BLaER1 treated with 17β-estradiol and CSF1 and Interleukin-3, amounts not matched to agents 10 nM and 100 nM (cell line): ENCODE measurements around the gene DOCK10.

Source experiments
- H3K27ac ChIP-seq, 11 experiments: shearing (Covaris generic); formaldehyde crosslinking; 2 replicates each; pipeline ENCODE4 v1.8.1; 2022
- H3K27me3 ChIP-seq, 11 experiments: shearing (Covaris generic); formaldehyde crosslinking; 2 replicates each; pipeline ENCODE4 v1.8.1; 2022
- H3K36me3 ChIP-seq, 11 experiments: shearing (Covaris generic); formaldehyde crosslinking; 2 replicates each; pipeline ENCODE4 v1.8.1; 2022
- H3K4me1 ChIP-seq, 10 experiments: shearing (Covaris generic); formaldehyde crosslinking; 2 replicates each; pipeline ENCODE4 v1.8.1; 2022
- H3K4me2 ChIP-seq, 11 experiments: shearing (Covaris generic); formaldehyde crosslinking; 2 replicates each; pipeline ENCODE4 v1.8.1; 2022
- H3K4me3 ChIP-seq, 10 experiments: shearing (Covaris generic); formaldehyde crosslinking; 2 replicates each; pipeline ENCODE4 v1.8.1; 2022
- H3K9ac ChIP-seq, 11 experiments: shearing (Covaris generic); formaldehyde crosslinking; 2 replicates each; pipeline ENCODE4 v1.8.1; 2022
- H3K9me3 ChIP-seq, 11 experiments: shearing (Covaris generic); formaldehyde crosslinking; replicated peaks in 1 of 11; 2 replicates each; pipeline ENCODE4 v1.8.1; 2022
- H4K20me1 ChIP-seq, 11 experiments: shearing (Covaris generic); formaldehyde crosslinking; 2 replicates each; pipeline ENCODE4 v1.8.1; 2022
- Cebpa-rat ChIP-seq, 11 experiments: shearing (Covaris generic); IDR thresholded peaks; 2 replicates each; pipeline ENCODE4 v1.8.1; 2022

The DOCK10 gene

DNA sequence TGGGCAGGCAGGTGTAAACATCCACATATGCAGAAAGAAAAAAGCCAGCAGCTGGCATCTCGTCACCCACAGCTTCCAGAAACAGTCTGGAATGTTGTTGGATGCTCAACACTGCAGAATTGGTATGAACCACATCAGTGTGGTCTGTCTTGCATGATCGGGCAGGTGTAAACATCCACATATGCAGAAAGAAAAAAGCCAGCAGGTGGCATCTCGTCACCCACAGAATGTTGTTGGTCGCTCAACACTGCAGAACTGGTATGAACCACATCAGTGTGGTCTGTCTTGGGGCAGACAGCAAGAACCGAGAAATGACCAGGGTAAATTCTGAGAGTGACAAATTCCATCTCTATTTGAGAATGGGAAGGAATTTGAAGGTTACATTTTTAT lies 39.6 kb downstream of the DOCK10 start:
- no peak for TF ChIP-seq Cebpa-rat (IDR thresholded peaks at IDR 0.05)
- H3K27me3 ChIP-seq: no peaks in the 10 kb centered on the region
- no peak overlapping the region for H3K4me3 ChIP-seq
- peaks cover 28 to 49% (median 37%) of the 10 kb centered on the region in 10 experiments for H3K4me1 ChIP-seq
- no peak overlapping the region for H3K9ac ChIP-seq
- peaks cover 0 to 18% (median 0%) of the 10 kb centered on the region in 11 experiments; a peak in 4 of 22 replicates for H3K36me3 ChIP-seq
- H3K9me3 ChIP-seq: no peaks in the 10 kb centered on the region; a peak in 1 of 22 replicates
- H3K27ac ChIP-seq: peak overlapping the region in 6 of 11 experiments; percentile 0 to 48 (median 22); a peak in 4 of 22 replicates
- peaks cover 0 to 13% (median 0%) of the 10 kb centered on the region in 11 experiments; a peak in 4 of 22 replicates for H4K20me1 ChIP-seq
- peak overlapping the region in 8 of 11 experiments; percentile 13 to 67 (median 54); a peak in 16 of 22 replicates for H3K4me2 ChIP-seq

DNA sequence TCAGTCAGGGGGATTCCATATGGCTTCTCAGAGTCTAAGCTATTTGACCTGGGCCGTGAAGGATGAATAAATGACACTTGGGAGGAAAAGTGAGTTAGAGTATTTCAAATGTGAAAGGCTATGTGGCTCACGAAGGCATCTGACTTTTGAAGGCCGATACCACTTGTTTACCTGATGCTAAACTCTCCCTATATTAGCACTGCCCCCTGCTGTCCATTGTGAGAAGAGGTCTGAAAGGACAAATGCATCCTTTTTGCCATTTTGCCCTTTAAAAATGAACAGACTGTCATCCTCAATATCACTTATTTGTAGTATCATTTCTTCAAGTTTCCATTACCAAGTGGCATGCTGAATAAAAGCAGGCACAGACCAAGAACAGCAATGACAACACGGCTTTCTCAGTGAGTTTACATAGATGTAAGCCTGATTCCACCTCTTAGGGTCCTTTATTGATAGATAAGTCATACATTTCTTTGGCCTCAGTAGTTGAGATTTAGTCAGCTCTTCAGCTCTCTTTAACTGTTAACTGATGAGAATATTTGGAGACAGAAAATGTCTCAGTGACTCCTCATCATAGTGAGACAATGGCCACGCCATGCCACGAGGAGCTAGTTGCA lies 40.1 kb downstream of the DOCK10 start:
- H3K27me3 ChIP-seq: no peaks in the 10 kb centered on the region
- H3K27ac ChIP-seq: peak overlapping the region in 8 of 11 experiments; percentile 3 to 48 (median 34); a peak in 10 of 22 replicates
- no peak for TF ChIP-seq Cebpa-rat (IDR thresholded peaks at IDR 0.05)
- no peak overlapping the region for H3K4me3 ChIP-seq
- peak overlapping the region; percentile 25 to 67 (median 45); a peak in 20 of 22 replicates for H3K4me2 ChIP-seq
- peaks cover 0 to 13% (median 0%) of the 10 kb centered on the region in 11 experiments; a peak in 4 of 22 replicates for H4K20me1 ChIP-seq
- peaks cover 28 to 52% (median 39%) of the 10 kb centered on the region in 10 experiments for H3K4me1 ChIP-seq
- peak overlapping the region in 1 of 11 experiments; percentile 8; a peak in 1 of 22 replicates for H3K9ac ChIP-seq
- H3K9me3 ChIP-seq: no peaks in the 10 kb centered on the region; a peak in 1 of 22 replicates
- peaks cover 0 to 15% (median 0%) of the 10 kb centered on the region in 11 experiments; a peak in 3 of 22 replicates for H3K36me3 ChIP-seq

DNA sequence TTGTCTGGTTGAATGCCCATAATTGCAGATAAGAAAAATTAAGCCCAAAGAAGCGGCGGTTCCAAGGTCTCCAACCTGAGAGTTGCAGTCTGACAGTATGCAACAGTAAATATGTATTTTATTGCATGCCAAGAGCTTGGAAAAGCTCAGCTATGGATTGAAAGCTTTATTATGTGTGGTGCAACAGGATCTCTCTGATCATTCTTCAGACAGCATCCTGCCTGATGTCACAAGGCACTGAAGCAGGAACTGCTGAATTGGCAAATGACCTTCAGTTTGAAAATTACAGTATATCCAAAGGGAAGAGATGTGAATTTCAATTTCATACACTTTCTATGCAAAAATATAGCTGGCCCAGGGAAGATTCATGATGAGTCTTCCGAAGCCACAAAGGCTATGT lies 42.5 kb downstream of the DOCK10 start:
- Histone ChIP-seq H3K9ac (no peak overlapping the region), H3K27me3 (no peaks in the 10 kb centered on the region)
- no peak for TF ChIP-seq Cebpa-rat (IDR thresholded peaks at IDR 0.05)

DNA sequence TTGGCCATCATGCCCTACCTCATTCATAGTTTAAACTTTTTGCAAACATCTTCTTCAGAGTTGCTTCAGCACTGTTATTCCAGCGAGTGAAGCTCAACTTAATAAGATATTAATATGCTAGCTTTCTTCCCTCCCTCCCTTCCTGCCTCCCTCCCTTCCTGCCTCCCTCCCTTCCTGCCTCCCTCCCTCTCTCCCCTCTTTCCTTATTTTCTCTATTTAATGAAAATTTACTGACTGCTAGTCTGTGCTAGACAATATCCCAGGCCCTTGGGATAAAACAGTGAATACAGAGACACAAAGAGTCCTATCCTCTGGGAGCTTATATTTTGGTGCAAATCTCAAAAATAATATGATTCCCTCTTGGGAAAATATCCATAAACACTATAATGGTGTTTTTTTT lies 42.9 kb downstream of the DOCK10 start:
- peaks cover 0 to 22% (median 9%) of the 10 kb centered on the region in 11 experiments; a peak in 8 of 22 replicates for H3K36me3 ChIP-seq
- no peak overlapping the region for H3K27ac ChIP-seq
- H4K20me1 ChIP-seq: peaks cover 0 to 12% (median 0%) of the 10 kb centered on the region in 11 experiments; a peak in 4 of 22 replicates
- TF ChIP-seq Cebpa-rat (IDR thresholded peaks at IDR 0.05): no peak
- H3K4me2 ChIP-seq: peak overlapping the region in 6 of 11 experiments; percentile 14 to 55 (median 29); a peak in 9 of 22 replicates
- peaks cover 24 to 47% (median 38%) of the 10 kb centered on the region in 10 experiments for H3K4me1 ChIP-seq
- no peak overlapping the region for H3K9ac ChIP-seq
- no peaks in the 10 kb centered on the region for H3K27me3 ChIP-seq
- no peak overlapping the region for H3K4me3 ChIP-seq
- no peaks in the 10 kb centered on the region; a peak in 1 of 22 replicates for H3K9me3 ChIP-seq

More for the DNA sequence above, 42.5 kb downstream of the DOCK10 start:
- Histone ChIP-seq H3K4me2 (peak overlapping the region in 9 of 11 experiments; percentile 5 to 55 (median 26); a peak in 13 of 22 replicates), H4K20me1 (peaks cover 0 to 13% (median 0%) of the 10 kb centered on the region in 11 experiments; a peak in 4 of 22 replicates), H3K4me3 (no peak overlapping the region), H3K36me3 (peaks cover 0 to 19% (median 8%) of the 10 kb centered on the region in 11 experiments; a peak in 8 of 22 replicates), H3K9me3 (no peaks in the 10 kb centered on the region; a peak in 1 of 22 replicates), H3K4me1 (peaks cover 28 to 51% (median 40%) of the 10 kb centered on the region in 10 experiments), H3K27ac (0 out of 22 replicates have a peak overlapping the region, but pooled peaks of 1 of the 11 experiments have one; percentile 3)

DNA sequence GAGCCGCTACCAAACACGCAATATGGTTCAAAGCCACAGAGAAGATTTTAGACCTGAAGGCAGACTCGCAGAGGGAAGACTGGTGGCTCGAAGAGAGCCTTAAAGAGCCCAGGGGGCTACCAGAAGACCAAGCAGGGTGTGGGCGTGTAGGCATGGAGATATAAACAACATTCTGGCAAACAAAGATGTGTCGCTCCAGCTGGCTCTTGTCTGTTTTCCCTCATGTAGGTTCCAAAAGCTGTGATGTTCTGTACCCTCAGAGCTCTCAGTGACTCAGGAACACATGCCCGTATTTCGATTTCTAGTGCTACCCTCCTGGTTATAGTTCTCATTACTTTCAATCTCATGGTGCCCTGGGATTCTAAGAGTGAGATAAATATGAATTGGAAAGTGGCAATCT lies 44.5 kb downstream of the DOCK10 start:
- Histone ChIP-seq H3K9me3 (no peaks in the 10 kb centered on the region; a peak in 1 of 22 replicates), H3K4me3 (no peak overlapping the region), H3K4me1 (peaks cover 20 to 40% (median 30%) of the 10 kb centered on the region in 10 experiments), H3K36me3 (peaks cover 0 to 22% (median 15%) of the 10 kb centered on the region in 11 experiments; a peak in 9 of 22 replicates), H4K20me1 (peaks cover 0 to 11% (median 0%) of the 10 kb centered on the region in 11 experiments; a peak in 4 of 22 replicates), H3K4me2 (peak overlapping the region in 5 of 11 experiments; percentile 2 to 32 (median 5); a peak in 4 of 22 replicates), H3K27ac (no peak overlapping the region), H3K27me3 (no peaks in the 10 kb centered on the region), H3K9ac (no peak overlapping the region)
- TF ChIP-seq Cebpa-rat (IDR thresholded peaks at IDR 0.05): no peak

DNA sequence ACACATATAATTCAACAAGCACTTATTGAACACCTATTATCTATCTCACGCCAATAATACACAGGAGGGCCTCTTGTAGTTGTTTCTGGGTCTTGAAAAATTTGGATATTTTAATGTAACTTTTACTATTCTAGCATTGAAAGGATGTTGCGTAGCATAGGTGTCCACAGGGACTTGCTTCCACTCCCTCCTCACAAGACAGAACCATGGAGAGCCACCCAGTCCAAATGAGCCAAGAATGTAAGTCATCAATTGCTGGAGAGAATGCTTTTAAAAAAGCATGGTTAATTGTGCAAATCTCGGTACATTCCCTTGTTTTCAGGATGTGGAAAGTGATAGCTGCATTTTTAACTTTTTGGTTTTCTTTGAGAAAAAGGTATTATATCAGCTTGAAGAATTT lies 46.8 kb downstream of the DOCK10 start:
- H3K9me3 ChIP-seq: peaks cover 0 to 5% (median 0%) of the 10 kb centered on the region in 11 experiments; a peak in 1 of 22 replicates
- peaks cover 0 to 6% (median 0%) of the 10 kb centered on the region in 11 experiments; a peak in 1 of 22 replicates for H4K20me1 ChIP-seq
- H3K4me3 ChIP-seq: no peak overlapping the region
- no peak overlapping the region for H3K4me2 ChIP-seq
- peaks cover 0 to 36% (median 26%) of the 10 kb centered on the region in 11 experiments; a peak in 17 of 22 replicates for H3K36me3 ChIP-seq
- H3K9ac ChIP-seq: no peak overlapping the region
- no peak for TF ChIP-seq Cebpa-rat (IDR thresholded peaks at IDR 0.05)
- H3K27me3 ChIP-seq: no peaks in the 10 kb centered on the region
- H3K4me1 ChIP-seq: peaks cover 8 to 26% (median 16%) of the 10 kb centered on the region in 10 experiments; a peak in 17 of 20 replicates
- H3K27ac ChIP-seq: no peak overlapping the region

DNA sequence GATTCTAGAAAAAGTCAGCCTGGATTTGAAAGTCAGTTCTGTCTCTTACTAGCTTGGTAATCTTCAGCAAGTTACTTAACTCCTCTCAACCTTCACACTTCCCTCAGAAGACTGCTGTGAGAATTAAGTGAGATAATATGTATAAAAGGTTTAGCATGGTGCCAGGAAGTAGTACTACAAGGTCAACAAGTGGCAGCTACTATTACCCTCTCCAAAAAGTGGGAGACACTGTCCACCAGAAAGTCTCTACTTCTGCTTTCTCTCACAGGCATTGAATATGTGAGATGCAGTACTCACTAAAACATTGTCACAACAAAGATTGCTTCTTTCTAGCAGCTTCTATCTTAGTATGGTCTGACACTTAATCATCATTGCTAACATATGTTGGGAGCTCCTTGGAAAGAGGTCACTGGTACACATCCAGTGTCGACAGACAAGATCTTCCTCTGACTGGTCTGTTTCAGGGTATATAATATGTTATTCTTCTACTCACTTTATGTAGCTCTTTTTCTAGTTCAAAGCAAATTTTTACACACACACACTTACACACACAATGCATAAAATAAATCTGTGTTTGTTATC lies 47.9 kb downstream of the DOCK10 start:
- Histone ChIP-seq H3K4me1 (peaks cover 0 to 17% (median 8%) of the 10 kb centered on the region in 10 experiments; a peak in 11 of 20 replicates), H3K4me2 (no peak overlapping the region), H3K36me3 (peaks cover 0 to 47% (median 27%) of the 10 kb centered on the region in 11 experiments; a peak in 17 of 22 replicates), H4K20me1 (peaks cover 0 to 6% (median 0%) of the 10 kb centered on the region in 11 experiments; a peak in 1 of 22 replicates), H3K9me3 (peaks cover 0 to 5% (median 0%) of the 10 kb centered on the region in 11 experiments; a peak in 1 of 22 replicates), H3K4me3 (no peak overlapping the region), H3K9ac (no peak overlapping the region), H3K27ac (no peak overlapping the region), H3K27me3 (no peaks in the 10 kb centered on the region)
- TF ChIP-seq Cebpa-rat (IDR thresholded peaks at IDR 0.05): no peak

DNA sequence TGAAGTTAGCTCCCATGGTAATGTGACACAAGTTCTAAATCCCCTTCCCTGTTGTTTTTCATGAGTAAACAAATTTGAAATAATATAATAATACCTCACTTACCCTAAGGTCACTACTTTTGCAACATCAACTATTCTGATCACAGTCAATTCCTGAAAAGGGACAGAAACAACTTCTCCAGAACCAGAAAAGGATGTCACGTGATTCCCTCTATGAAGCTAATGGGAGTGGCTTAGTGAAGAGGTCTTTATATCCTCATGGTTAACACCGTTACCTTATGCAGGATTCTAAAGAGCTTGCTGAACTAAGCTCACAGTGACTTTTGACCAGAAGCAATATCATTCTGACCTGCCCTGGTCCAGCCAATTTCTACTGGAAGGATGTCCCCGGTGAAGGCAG lies 51.6 kb downstream of the DOCK10 start:
- peak overlapping the region in 1 of 11 experiments; percentile 18; a peak in 1 of 22 replicates for H3K4me2 ChIP-seq
- no peaks in the 10 kb centered on the region for H3K27me3 ChIP-seq
- peaks cover 0 to 6% (median 0%) of the 10 kb centered on the region in 11 experiments; a peak in 1 of 22 replicates for H4K20me1 ChIP-seq
- no peak overlapping the region for H3K9ac ChIP-seq
- H3K27ac ChIP-seq: no peak overlapping the region
- peaks cover 0 to 15% (median 3%) of the 10 kb centered on the region in 11 experiments; a peak in 3 of 22 replicates for H3K9me3 ChIP-seq
- TF ChIP-seq Cebpa-rat (IDR thresholded peaks at IDR 0.05): no peak
- peaks cover 0 to 50% (median 27%) of the 10 kb centered on the region in 11 experiments; a peak in 18 of 22 replicates for H3K36me3 ChIP-seq
- peaks cover 0 to 12% (median 0%) of the 10 kb centered on the region in 10 experiments; a peak in 2 of 20 replicates for H3K4me1 ChIP-seq
- H3K4me3 ChIP-seq: no peak overlapping the region
